Measurements from ENCODE around the gene CTRL. TPM values are rescaled to one million over a fixed set of nuclear protein-coding genes. Genes with fewer than 3 reads are reported as not detected.
"Not testable (repeated sequence)": the region's sequence is repeated elsewhere in the genome, so short reads cannot be mapped to it uniquely, and the experiment has no call there.

Gene CTRL
- total and polyA plus RNA-seq, 7 donors: 0.27 to 1.1 (median 1.1) TPM

- WGBS, 3 donors: 29 to 48% (median 30%) methylated on average over 4 of the region's 4 CpGs
- Histone ChIP-seq H3K36me3 (ENCODE audit: insufficient read depth in 1 of 2, low read depth in 1 of 2) (no peaks in the 10 kb centered on the region), H3K4me3 (peak overlapping the region; percentile 0), H3K4me1 (peaks cover 76% of the 10 kb centered on the region), H3K27ac (peak overlapping the region; percentile 91), H3K27me3 (ENCODE audit: insufficient read depth in 3 of 3, low read length in 2 of 3) (no peaks in the 10 kb centered on the region), H3K9me3 (no peaks in the 10 kb centered on the region)
- peak; percentile 89 to 95 (median 93) for ATAC-seq
- TF ChIP-seq, protein P1, sequence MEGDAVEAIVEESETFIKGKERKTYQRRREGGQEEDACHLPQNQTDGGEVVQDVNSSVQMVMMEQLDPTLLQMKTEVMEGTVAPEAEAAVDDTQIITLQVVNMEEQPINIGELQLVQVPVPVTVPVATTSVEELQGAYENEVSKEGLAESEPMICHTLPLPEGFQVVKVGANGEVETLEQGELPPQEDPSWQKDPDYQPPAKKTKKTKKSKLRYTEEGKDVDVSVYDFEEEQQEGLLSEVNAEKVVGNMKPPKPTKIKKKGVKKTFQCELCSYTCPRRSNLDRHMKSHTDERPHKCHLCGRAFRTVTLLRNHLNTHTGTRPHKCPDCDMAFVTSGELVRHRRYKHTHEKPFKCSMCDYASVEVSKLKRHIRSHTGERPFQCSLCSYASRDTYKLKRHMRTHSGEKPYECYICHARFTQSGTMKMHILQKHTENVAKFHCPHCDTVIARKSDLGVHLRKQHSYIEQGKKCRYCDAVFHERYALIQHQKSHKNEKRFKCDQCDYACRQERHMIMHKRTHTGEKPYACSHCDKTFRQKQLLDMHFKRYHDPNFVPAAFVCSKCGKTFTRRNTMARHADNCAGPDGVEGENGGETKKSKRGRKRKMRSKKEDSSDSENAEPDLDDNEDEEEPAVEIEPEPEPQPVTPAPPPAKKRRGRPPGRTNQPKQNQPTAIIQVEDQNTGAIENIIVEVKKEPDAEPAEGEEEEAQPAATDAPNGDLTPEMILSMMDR (IDR thresholded peaks at IDR 0.05): no peak
- intact Hi-C loops (cut with DNase I): no loop called here
- DNase-seq: no peak
Observed at GRCh38 chr16:67917852-67918236, 13.8 kb downstream of the CTRL start.

DNA sequence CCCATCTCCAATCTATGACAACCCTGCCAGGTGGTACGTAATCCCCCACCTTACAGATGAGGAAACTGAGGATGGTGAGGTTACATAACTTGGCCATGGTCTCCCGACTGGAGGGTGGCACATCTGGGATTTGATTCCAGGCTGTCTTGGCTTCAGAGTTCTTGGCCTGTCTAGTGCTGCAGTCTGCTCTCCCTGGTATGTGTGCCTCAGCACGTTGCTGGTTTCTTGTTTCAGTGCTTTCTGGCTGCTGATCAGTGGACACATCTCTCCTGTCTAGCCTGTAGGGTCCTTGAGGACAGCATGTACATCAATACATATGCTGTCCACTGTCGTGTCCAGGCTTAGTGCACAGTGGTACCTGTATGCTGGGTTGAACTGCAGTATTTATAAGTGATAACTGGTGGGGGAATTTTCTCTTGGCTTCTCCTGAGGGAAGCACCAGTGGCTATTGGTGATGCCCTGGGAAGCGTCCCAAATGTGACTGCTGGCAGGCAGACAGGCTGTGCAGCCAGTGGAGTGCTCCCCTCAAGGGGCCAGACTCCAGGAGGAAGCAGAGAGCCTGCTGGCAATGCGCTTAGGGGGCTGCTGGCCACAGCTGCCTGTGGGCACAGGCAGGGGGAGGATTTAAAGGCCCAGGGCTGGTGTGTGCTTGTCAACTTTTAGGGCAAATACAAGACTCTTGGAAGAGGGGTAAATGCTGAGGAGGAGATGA is 14.4 kb downstream of the CTRL start:
- Histone ChIP-seq H3K9me3 (no peaks in the 10 kb centered on the region), H3K36me3 (ENCODE audit: insufficient read depth in 1 of 2, low read depth in 1 of 2) (no peaks in the 10 kb centered on the region), H3K4me1 (peaks cover 72% of the 10 kb centered on the region), H3K27me3 (ENCODE audit: insufficient read depth in 3 of 3, low read length in 2 of 3) (no peaks in the 10 kb centered on the region), H3K4me3 (peak overlapping the region; percentile 15), H3K27ac (peak overlapping the region; percentile 91)
- WGBS, 3 donors: 15 to 27% (median 23%) methylated on average over 6 of the region's 6 CpGs
- intact Hi-C loops (cut with DNase I): no loop called here
- DNase-seq (peak in 1 of 2 donors; percentile 72), ATAC-seq (peak; percentile 71 to 84 (median 78))
- TF ChIP-seq, protein P1 (IDR thresholded peaks at IDR 0.05): no peak

DNA sequence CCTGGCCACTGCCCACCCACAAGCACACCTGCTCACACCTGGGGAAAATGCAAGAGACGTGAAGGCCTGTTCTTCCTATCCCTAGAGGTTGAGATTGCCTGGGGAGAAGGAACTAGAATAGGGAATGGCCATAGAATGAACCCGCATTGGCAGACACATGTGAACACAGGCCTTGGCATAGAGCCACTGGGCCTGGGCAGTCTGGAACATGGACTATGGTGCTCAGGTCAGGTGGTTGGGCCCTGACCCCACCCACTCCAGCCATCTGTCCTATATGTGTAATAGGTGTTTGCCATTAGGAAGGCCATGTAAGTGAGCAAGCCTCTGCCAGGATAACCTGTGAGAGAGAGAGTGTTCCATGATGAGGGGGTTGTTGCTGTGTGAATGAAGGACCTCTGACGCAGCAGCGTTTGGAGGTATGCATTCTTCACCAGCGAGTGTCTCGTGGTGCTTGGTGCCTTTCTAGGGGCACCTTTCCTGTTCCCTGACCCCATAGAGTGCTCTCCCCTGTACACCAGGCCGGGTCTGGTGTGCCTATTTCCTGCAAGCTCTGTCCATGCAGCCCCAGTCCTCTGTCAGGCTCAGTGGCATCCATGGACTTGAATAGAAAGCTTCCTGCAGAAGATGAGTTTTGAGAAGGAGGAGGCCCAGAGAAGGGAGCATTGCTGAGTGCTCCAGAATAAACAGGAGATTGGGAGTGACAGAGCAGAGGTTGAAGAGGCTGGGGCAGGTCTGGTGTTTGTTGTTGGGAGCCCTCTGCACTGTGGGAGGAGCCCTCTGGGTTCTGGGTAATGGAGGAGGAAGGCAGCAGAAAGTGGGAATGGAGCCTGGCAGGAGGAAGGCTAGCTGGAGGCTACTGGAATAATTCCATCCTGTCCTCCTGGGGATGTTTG is 15.6 kb downstream of the CTRL start:
- peak in 3 of 4 donors; percentile 7 to 29 (median 23) for ATAC-seq
- H3K27me3 ChIP-seq (ENCODE audit: insufficient read depth in 3 of 3, low read length in 2 of 3): no peaks in the 10 kb centered on the region
- H3K4me3 ChIP-seq: no peak overlapping the region
- TF ChIP-seq, protein P1 (IDR thresholded peaks at IDR 0.05): no peak
- no peaks in the 10 kb centered on the region for H3K9me3 ChIP-seq
- peaks cover 0 to 9% of the 10 kb centered on the region in 2 donors for H3K36me3 ChIP-seq (ENCODE audit: insufficient read depth in 1 of 2, low read depth in 1 of 2)
- H3K27ac ChIP-seq: peak overlapping the region; percentile 91
- intact Hi-C loops (cut with DNase I): no loop called here
- no peak for DNase-seq
- peaks cover 64% of the 10 kb centered on the region for H3K4me1 ChIP-seq
- 52 to 64% (median 62%) methylated on average over 7 of the region's 7 CpGs for WGBS, 3 donors

DNA sequence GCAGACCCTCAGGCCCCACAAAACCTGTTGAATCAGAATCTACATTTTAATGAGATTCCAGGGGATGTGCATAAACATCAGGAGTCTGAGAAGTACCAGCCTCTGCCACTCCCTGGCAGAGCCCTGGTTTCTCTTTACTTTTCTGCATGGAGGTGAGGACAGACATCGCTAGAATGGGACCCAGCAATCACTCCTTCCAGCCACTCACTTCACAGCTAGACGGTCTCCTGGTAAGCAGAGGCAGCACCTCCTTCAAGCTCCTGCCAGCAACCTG is 16.2 kb downstream of the CTRL start:
- 47 to 67% (median 55%) methylated on average over 1 to 2 of the region's 2 CpGs for WGBS, 3 donors
- H3K4me1 ChIP-seq: peaks cover 58% of the 10 kb centered on the region
- H3K9me3 ChIP-seq; H3K4me3 ChIP-seq; DNase-seq; intact Hi-C loops (cut with DNase I); H3K27me3 ChIP-seq (ENCODE audit: insufficient read depth in 3 of 3, low read length in 2 of 3); ATAC-seq: not testable (repeated sequence)
- peak overlapping the region; percentile 91 for H3K27ac ChIP-seq
- H3K36me3 ChIP-seq (ENCODE audit: insufficient read depth in 1 of 2, low read depth in 1 of 2): peaks cover 0 to 15% of the 10 kb centered on the region in 2 donors

DNA sequence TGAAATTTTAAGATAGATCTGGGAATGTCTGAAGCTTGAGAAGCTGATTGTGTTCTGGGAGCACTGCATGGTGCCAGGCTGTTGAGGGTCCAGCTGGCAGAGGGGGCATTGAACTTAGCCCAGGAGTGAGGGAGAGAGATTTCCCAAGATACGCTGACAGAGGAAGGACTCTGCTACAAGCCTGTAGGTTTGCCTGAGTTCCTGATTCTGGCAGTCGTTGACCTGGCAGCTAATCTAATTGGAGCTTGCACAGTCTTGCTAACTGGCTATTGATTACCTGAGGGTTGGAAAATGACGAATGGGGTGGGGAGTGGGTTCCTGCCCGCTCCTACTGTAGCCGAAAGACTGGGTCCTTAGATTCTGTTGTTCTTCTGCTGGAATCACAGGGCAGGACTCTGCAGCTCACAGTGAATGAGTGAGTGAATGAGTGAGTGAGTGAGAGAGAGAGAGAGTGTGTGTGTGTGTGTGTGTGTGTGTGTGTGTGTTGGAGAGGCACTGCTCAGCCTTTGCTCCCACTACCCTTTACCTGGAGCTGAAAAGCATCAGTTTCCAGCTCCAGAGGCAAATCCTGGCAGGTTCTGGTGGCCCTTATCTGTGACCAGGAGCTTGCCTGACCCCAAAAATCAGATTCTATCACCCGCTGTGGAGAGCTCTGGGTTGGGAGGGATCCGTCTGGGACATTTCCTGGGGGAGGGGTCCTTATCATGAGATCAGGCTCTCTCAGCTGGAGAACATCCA is 16.7 kb downstream of the CTRL start:
- TF ChIP-seq, protein P1 (IDR thresholded peaks at IDR 0.05): no peak
- peak overlapping the region; percentile 91 for H3K27ac ChIP-seq
- no peak for DNase-seq
- H3K27me3 ChIP-seq (ENCODE audit: insufficient read depth in 3 of 3, low read length in 2 of 3): no peaks in the 10 kb centered on the region
- H3K4me1 ChIP-seq: peaks cover 53% of the 10 kb centered on the region
- intact Hi-C loops (cut with DNase I): no loop called here
- H3K36me3 ChIP-seq (ENCODE audit: insufficient read depth in 1 of 2, low read depth in 1 of 2): peaks cover 0 to 19% of the 10 kb centered on the region in 2 donors
- WGBS, 3 donors: 58 to 78% (median 61%) methylated on average over 7 of the region's 7 CpGs
- ATAC-seq: no peak
- H3K9me3 ChIP-seq: no peaks in the 10 kb centered on the region
- no peak overlapping the region for H3K4me3 ChIP-seq

All from psoas muscle (tissue), 8 donors.